ENCODE data around the gene CFAP61.

DNA sequence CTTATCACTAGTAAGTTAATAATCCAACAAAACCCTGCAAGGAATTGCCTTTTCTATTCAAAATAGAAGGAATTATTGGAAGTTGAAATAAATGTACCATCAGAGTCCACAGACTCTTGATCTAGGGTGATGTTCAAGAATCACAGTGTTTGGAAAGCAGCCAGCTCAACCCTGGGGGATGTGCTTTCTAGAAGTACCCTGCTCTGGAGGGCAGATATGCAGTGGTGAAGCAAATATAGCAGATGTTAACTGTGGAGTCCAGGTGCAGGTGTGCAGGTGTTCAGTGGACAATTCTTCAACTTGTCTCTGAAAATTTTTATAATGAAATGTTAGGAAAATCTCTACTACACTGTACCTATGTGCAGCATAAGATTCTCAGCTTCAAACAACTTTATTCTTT, 306.5 kb downstream of the CFAP61 start:
- no peak for TF ChIP-seq POLR2A (IDR thresholded peaks at IDR 0.05)
- TF ChIP-seq, protein P1, sequence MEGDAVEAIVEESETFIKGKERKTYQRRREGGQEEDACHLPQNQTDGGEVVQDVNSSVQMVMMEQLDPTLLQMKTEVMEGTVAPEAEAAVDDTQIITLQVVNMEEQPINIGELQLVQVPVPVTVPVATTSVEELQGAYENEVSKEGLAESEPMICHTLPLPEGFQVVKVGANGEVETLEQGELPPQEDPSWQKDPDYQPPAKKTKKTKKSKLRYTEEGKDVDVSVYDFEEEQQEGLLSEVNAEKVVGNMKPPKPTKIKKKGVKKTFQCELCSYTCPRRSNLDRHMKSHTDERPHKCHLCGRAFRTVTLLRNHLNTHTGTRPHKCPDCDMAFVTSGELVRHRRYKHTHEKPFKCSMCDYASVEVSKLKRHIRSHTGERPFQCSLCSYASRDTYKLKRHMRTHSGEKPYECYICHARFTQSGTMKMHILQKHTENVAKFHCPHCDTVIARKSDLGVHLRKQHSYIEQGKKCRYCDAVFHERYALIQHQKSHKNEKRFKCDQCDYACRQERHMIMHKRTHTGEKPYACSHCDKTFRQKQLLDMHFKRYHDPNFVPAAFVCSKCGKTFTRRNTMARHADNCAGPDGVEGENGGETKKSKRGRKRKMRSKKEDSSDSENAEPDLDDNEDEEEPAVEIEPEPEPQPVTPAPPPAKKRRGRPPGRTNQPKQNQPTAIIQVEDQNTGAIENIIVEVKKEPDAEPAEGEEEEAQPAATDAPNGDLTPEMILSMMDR (IDR thresholded peaks at IDR 0.05), result no peak

Measured in adrenal gland (tissue), 5 donors.